NCI-H2029 treated with DMSO at 0.1 percent for 48 hours (cell line): Measurements from ENCODE around the gene TRAPPC3.

Experiments
- DNase-seq: peaks from one replicate; lab custom pipeline; 2025; lab: John Stamatoyannopoulos, UW

TRAPPC3 gene

DNA sequence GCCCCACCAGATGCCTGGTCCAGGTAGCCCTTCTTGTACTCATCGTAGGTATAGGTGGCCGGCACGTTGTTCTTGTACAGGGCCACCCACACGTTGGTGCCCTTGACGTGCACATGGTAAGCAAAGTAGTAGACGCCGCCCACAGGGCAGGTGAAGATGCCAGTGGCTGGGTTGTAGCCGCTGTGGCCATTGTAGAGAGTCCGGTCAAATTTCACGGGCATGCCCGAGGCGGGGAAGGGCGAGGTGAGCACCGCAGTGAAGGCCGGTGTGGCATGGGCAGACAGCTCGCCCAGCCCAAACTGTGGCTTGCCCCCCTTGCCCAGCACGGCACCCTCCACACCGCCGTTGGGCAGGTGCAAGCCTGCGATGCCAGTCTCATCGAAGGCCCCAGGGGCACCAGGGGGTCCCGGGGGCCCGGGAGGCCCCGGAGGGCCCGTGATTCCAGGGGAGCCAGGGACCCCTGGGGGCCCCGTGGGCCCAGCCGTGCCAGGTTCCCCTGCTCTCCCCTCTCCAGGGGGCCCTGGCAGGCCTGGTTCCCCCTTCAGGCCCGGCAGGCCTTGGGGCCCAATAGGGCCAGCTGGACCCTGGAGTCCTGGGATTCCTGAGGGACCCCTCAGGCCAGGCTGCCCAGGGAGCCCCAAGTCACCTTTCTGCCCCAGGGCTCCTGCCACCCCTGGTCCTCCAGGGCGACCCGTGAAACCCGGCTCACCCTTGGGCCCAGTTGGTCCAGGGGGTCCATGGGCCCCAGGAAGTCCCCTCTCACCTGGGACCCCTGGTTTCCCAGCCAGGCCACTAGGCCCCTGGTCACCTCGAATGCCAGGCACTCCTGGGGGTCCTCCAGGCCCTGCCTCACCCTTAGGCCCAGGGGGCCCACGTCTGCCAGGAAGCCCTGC lies 51.3 kb downstream of the TRAPPC3 start:
- DNase-seq, result no peak

GRCh38 chr1:36096500-36097432 lies 52.5 kb downstream of the TRAPPC3 start:
- no peak for DNase-seq

GRCh38 chr1:36095760-36096405 lies 53.4 kb downstream of the TRAPPC3 start:
- DNase-seq, result no peak

- no peak for DNase-seq
Observed at GRCh38 chr1:36094621-36095061, 54.6 kb downstream of the TRAPPC3 start.

DNA sequence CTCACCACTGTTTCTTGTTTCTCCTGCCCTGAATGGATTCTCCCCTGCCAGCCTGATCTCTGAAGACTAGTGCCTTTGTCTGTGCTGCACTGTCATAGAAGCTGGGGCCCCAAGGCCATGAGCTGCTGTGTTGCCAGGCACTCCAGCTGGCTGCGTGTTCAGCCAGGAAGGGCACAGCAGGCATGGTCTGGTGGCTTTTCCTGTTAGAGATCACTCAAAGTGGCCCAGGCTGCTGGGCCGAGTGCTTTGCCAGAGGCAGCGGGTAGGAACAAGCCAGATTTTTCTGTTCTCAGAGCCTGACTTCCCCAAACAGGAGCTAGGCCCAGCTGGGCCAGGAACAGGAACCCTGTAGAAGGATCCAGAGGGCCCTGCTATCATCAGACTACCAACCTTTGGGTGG lies 55.4 kb downstream of the TRAPPC3 start:
- DNase-seq, result no peak

DNA sequence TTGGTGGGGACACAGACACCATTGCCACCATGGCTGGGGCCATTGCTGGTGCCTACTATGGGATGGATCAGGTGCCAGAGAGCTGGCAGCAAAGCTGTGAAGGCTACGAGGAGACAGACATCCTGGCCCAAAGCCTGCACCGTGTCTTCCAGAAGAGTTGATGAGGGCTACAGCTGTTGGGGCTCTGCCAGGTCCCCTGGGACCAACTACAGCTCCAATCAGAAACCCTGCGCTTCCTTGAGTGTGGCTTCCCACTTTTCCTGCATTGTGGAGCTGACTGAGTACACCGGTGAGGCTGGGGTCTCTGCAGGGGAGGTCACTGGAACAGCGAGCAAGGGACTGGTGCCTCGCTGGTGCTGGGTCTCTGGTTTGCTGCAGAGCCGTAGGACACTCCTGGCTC lies 56.1 kb downstream of the TRAPPC3 start:
- no peak for DNase-seq

- DNase-seq, result no peak
Observed at GRCh38 chr1:36092798-36093185, 56.5 kb downstream of the TRAPPC3 start.

DNA sequence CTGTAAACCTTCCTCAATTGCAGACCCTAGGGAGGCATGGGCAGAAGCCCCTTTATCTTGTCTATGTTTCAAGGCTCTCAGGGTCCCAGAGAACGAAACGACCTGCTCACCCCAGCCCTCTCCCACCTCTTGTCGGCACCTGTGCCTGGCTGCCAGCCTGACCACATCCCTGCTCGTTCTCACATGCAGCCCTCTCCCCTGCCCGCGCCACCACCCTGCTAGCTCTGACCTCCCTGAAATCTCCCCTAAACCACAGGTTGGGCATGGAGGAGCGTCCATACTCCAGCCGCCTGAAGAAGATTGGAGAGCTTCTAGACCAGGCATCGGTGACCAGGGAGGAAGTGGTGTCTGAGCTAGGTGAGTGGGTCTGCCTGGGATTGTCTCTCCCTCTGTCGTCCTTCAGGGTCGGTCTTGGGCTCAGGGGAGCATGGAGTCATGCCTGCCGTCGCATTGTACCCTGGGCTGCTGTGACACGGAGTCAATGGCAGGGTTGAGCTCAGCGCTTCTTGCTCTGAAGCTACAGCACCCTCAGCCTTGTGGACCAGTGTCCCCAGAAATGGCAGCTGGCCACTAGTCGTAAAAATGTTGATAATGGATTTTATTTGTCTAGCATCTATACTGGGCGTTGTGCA lies 57.0 kb downstream of the TRAPPC3 start:
- DNase-seq, result no peak

DNA sequence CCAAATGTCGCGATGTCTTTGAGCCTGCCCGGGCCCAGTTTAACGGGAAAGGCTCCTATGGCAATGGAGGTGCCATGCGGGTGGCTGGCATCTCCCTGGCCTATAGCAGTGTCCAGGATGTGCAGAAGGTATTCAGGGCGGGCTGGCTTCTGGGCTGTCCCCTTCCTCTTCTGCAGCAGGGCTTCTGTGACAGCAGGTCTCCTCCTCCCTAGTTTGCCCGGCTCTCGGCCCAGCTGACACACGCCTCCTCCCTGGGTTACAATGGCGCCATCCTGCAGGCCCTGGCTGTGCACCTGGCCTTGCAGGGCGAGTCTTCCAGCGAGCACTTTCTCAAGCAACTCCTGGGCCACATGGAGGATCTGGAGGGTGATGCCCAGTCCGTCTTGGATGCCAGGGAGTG lies 57.6 kb downstream of the TRAPPC3 start:
- no peak for DNase-seq

DNA sequence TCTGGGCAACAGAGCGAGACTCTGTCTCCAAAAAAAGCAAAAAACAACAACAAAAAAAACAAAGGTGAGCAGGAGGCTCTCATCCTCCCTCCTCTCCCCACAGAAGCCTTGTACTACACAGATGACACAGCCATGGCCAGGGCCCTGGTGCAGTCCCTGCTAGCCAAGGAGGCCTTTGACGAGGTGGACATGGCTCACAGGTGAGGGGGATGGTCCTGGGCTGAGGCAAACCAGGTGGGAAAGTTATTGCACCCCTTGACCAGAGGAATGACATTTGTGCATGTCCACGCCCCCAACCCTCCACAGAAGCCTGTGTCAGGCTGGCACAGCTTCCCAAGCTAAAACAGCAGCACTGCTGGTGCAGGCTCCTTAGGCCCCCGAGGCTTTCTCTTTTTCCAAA lies 58.1 kb downstream of the TRAPPC3 start:
- no peak for DNase-seq

GRCh38 chr1:36089393-36090121 lies 59.7 kb downstream of the TRAPPC3 start:
- DNase-seq, result no peak

GRCh38 chr1:36088577-36089392 lies 60.5 kb downstream of the TRAPPC3 start, which contains the start of gene ADPRS:
Gene ADPRS (plus strand): TSS chr1:36088892. CDS start chr1:36088905, 13 bp downstream.
- DNase-seq, result peak; percentile 50

DNA sequence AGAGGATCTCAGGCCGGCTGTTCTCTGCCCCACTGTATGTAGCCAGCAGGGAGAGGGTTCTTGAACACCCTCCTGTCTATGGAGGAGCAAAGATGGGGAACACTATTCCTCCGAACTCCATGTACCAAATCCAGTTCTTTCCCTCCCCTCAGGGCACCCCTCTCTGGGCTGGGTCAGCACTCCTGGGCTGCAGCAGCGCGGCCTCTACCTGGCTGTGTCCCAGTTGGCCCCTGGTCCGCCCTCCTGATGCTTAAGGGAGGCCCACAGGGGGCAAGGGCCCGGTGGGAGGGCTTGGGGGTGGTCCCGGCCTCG lies 61.1 kb downstream of the TRAPPC3 start:
- DNase-seq, result no peak

DNA sequence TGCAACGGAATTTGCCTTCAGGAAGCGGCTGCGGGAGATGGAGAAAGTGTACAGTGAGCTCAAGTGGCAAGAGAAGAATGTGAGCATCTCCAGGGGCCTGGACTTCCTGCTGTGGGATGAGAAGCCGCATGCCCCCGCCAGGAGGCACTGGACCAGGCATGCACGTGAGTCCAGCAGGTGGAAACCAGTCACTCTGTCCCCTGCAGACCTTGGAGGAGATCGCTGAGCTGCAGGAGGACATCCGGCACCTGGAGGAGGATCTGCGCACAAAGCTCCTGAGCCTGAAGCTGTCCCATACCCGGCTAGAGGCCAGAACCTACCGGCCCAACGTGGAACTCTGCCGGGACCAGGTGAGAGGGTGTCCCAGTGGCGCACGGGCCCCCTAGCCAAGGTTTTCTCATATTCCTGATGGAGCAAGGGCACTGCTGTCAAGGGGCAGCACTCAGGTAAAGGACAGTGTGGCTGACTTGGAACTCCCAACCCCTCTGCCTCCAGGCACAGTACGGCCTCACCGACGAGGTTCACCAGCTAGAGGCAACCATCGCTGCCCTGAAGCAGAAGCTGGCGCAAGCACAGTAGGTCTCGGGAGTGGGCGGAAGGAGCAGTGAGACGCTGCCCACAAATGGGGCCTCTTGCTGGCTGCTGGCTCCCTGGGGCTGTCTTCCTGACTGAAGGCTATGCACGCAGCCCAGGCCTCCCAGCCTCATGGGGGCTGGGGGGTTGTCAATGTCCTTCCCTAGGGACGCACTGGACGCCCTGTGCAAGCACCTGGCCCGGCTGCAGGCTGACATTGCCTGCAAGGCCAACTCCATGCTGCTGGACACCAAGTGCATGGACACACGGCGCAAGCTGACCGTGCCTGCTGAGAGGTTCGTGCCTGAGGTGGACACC lies 61.8 kb downstream of the TRAPPC3 start:
- DNase-seq, result no peak
